Endothelial cell of umbilical vein (primary cell): ENCODE results near the gene OR7A10.

Experiments
- CTCF ChIP-seq, 2 donors: IDR thresholded peaks; 1 replicate in 1 of 2; 2 replicates in 1 of 2; pipeline ENCODE4 v1.5.1; 2011; ENCODE audit warnings: low read length in 2 of 2, mild to moderate bottlenecking in 2 of 2, moderate library complexity in 2 of 2, control low read depth in 1 of 2, inconsistent platforms in 1 of 2, low read depth in 1 of 2; ENCODE audit not compliant: insufficient read depth in 1 of 2; ENCODE audit errors: extremely low read depth in 1 of 2
- MAX ChIP-seq: IDR thresholded peaks from 2 replicates; pipeline ENCODE4 v1.6.1; 2011; ENCODE audit not compliant: insufficient read depth, insufficient read length
- POLR2AphosphoS5 ChIP-seq: IDR thresholded peaks from 2 replicates; pipeline ENCODE4 v1.6.1; 2012; ENCODE audit warnings: low read depth, mild to moderate bottlenecking, control low read depth, low read length, moderate library complexity; ENCODE audit not compliant: insufficient read depth

GRCh38 chr19:14889994-14890642 is 41.4 kb upstream of the OR7A10 start:
- no peak for TF ChIP-seq CTCF (IDR thresholded peaks at IDR 0.05; ENCODE audit: extremely low read depth in 1 of 2, insufficient read depth in 1 of 2, low read depth in 1 of 2, low read length in 2 of 2)
- no peak for TF ChIP-seq MAX
- TF ChIP-seq POLR2AphosphoS5, result no peak
